ENCODE data around the gene NME2. TPM values are rescaled to one million over a fixed set of nuclear protein-coding genes. Genes with fewer than 3 reads are reported as not detected.
"Not testable (repeated sequence)": the region's sequence is repeated elsewhere in the genome, so short reads cannot be mapped to it uniquely, and the experiment has no call there.

The NME2 gene
- total and polyA plus RNA-seq, 4 donors: 90.2 to 777 (median 658) TPM

DNA sequence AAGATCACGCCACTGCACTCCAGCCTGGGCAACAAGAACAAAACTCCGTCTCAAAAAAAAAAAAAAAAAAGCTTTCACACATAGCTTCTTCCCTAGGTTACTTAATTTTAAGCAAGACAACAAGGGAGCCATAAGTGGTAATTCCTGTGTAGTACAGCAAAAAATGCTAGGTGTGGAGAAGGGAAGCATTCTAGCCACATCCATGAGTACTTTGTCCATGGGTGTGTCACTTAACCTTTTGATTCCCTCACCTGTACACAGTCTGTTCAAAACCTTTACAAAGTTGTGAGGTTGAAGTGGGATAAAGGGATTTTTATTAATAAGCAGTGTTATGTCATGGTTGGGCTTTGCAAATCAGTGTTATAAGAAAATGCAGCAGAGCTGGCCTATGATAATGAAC is 4.5 kb downstream of the NME2 start:
- no peak overlapping the region for H3K9ac ChIP-seq (ENCODE audit: insufficient read depth in 1 of 2, low read length in 2 of 2)
- peaks cover 0 to 10% (median 2%) of the 10 kb centered on the region in 5 donors for H3K4me1 ChIP-seq (ENCODE audit: control insufficient read depth in 5 of 5, insufficient read depth in 5 of 5, low read length in 5 of 5)
- TF ChIP-seq, protein P1, sequence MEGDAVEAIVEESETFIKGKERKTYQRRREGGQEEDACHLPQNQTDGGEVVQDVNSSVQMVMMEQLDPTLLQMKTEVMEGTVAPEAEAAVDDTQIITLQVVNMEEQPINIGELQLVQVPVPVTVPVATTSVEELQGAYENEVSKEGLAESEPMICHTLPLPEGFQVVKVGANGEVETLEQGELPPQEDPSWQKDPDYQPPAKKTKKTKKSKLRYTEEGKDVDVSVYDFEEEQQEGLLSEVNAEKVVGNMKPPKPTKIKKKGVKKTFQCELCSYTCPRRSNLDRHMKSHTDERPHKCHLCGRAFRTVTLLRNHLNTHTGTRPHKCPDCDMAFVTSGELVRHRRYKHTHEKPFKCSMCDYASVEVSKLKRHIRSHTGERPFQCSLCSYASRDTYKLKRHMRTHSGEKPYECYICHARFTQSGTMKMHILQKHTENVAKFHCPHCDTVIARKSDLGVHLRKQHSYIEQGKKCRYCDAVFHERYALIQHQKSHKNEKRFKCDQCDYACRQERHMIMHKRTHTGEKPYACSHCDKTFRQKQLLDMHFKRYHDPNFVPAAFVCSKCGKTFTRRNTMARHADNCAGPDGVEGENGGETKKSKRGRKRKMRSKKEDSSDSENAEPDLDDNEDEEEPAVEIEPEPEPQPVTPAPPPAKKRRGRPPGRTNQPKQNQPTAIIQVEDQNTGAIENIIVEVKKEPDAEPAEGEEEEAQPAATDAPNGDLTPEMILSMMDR (IDR thresholded peaks at IDR 0.05; ENCODE audit: control extremely low read depth, extremely low read depth): no peak
- no peak overlapping the region for H3K4me3 ChIP-seq
- peaks cover 8 to 27% (median 15%) of the 10 kb centered on the region in 4 donors for H3K36me3 ChIP-seq (ENCODE audit: control insufficient read depth in 4 of 4, insufficient read depth in 4 of 4, low read length in 4 of 4)
- DNase-seq (no peak), ATAC-seq (ENCODE audit: insufficient read depth, low FRiP score) (no peak)
- no peaks in the 10 kb centered on the region for H3K9me3 ChIP-seq (ENCODE audit: control insufficient read depth in 4 of 4, insufficient read depth in 3 of 4, low read length in 3 of 4)
- no peak overlapping the region for H3K27ac ChIP-seq (ENCODE audit: low read depth in 1 of 2, low read length in 1 of 2)
- WGBS, 2 donors: 89 to 97% methylated on average over 2 of the region's 2 CpGs
- no peaks in the 10 kb centered on the region for H3K27me3 ChIP-seq (ENCODE audit: control insufficient read depth in 3 of 3, insufficient read depth in 3 of 3, low read length in 2 of 3)

GRCh38 chr17:51172030-51172429 is 5.8 kb downstream of the NME2 start:
- peaks cover 8 to 27% (median 15%) of the 10 kb centered on the region in 4 donors for H3K36me3 ChIP-seq (ENCODE audit: control insufficient read depth in 4 of 4, insufficient read depth in 4 of 4, low read length in 4 of 4)
- not testable (repeated sequence) for H3K27ac ChIP-seq (ENCODE audit: low read depth in 1 of 2, low read length in 1 of 2); H3K27me3 ChIP-seq (ENCODE audit: control insufficient read depth in 3 of 3, insufficient read depth in 3 of 3, low read length in 2 of 3); H3K9me3 ChIP-seq (ENCODE audit: control insufficient read depth in 4 of 4, insufficient read depth in 3 of 4, low read length in 3 of 4); H3K9ac ChIP-seq (ENCODE audit: insufficient read depth in 1 of 2, low read length in 2 of 2); H3K4me3 ChIP-seq; DNase-seq; ATAC-seq (ENCODE audit: insufficient read depth, low FRiP score); H3K4me1 ChIP-seq (ENCODE audit: control insufficient read depth in 5 of 5, insufficient read depth in 5 of 5, low read length in 5 of 5)
- WGBS, 2 donors: 88 to 92% methylated on average over 9 of the region's 9 CpGs

- peaks cover 4 to 38% (median 19%) of the 10 kb centered on the region in 4 donors for H3K36me3 ChIP-seq (ENCODE audit: control insufficient read depth in 4 of 4, insufficient read depth in 4 of 4, low read length in 4 of 4)
These were observed 14.3 kb downstream of the NME2 start for GRCh38 chr17:51180486-51180885.

GRCh38 chr17:51184124-51184523 is 17.9 kb downstream of the NME2 start:
- ATAC-seq (ENCODE audit: insufficient read depth, low FRiP score): no peak
- TF ChIP-seq, protein P1 (IDR thresholded peaks at IDR 0.05; ENCODE audit: control extremely low read depth, extremely low read depth): no peak
- WGBS, 2 donors: 86 to 89% methylated on average over 1 of the region's 1 CpG

More at GRCh38 chr17:51180486-51180885, 14.3 kb downstream of the NME2 start:
- TF ChIP-seq, protein P1 (IDR thresholded peaks at IDR 0.05; ENCODE audit: control extremely low read depth, extremely low read depth): no peak
- H3K27ac ChIP-seq (ENCODE audit: low read depth in 1 of 2, low read length in 1 of 2): no peak overlapping the region
- H3K4me3 ChIP-seq: no peak overlapping the region
- H3K9ac ChIP-seq (ENCODE audit: insufficient read depth in 1 of 2, low read length in 2 of 2): no peak overlapping the region
- 86 to 93% methylated on average over 5 of the region's 5 CpGs for WGBS, 2 donors
- DNase-seq (no peak), ATAC-seq (ENCODE audit: insufficient read depth, low FRiP score) (no peak)
- H3K9me3 ChIP-seq (ENCODE audit: control insufficient read depth in 4 of 4, insufficient read depth in 3 of 4, low read length in 3 of 4): no peaks in the 10 kb centered on the region
- H3K27me3 ChIP-seq (ENCODE audit: control insufficient read depth in 3 of 3, insufficient read depth in 3 of 3, low read length in 2 of 3): no peaks in the 10 kb centered on the region
- H3K4me1 ChIP-seq (ENCODE audit: control insufficient read depth in 5 of 5, insufficient read depth in 5 of 5, low read length in 5 of 5): no peaks in the 10 kb centered on the region

More at GRCh38 chr17:51184124-51184523, 17.9 kb downstream of the NME2 start:
- Histone ChIP-seq H3K27me3 (ENCODE audit: control insufficient read depth in 3 of 3, insufficient read depth in 3 of 3, low read length in 2 of 3) (no peaks in the 10 kb centered on the region), H3K4me1 (ENCODE audit: control insufficient read depth in 5 of 5, insufficient read depth in 5 of 5, low read length in 5 of 5) (peaks cover 0 to 5% (median 0%) of the 10 kb centered on the region in 5 donors), H3K4me3 (no peak overlapping the region), H3K9me3 (ENCODE audit: control insufficient read depth in 4 of 4, insufficient read depth in 3 of 4, low read length in 3 of 4) (no peaks in the 10 kb centered on the region), H3K9ac (ENCODE audit: insufficient read depth in 1 of 2, low read length in 2 of 2) (no peak overlapping the region), H3K36me3 (ENCODE audit: control insufficient read depth in 4 of 4, insufficient read depth in 4 of 4, low read length in 4 of 4) (peaks cover 4 to 38% (median 19%) of the 10 kb centered on the region in 4 donors), H3K27ac (ENCODE audit: low read depth in 1 of 2, low read length in 1 of 2) (no peak overlapping the region)
- no peak for DNase-seq
